MM.1S (cell line): ENCODE results near the gene FBXW4.
"Not testable (repeated sequence)": the region's sequence is repeated elsewhere in the genome, so short reads cannot be mapped to it uniquely, and the experiment has no call there.

Experiments
- DNase-seq: peaks from one replicate; pipeline ENCODE4 v3.0.0-alpha.2; 2015
- H2AFZ ChIP-seq: fragments of 300-600 bp; sonication (generic); 2 replicates; pipeline ENCODE4 v1.6.0; 2016; ENCODE audit warnings: antibody characterized with exemption, low read length
- H3F3A ChIP-seq: fragments of 300-600 bp; sonication (generic); 2 replicates; pipeline ENCODE4 v1.6.1; 2016; ENCODE audit warnings: mild to moderate bottlenecking, antibody characterized with exemption, low read length, moderate library complexity, mixed read lengths; ENCODE audit not compliant: insufficient read depth
- H3K27ac ChIP-seq: fragments of 300-600 bp; sonication (generic); 2 replicates; pipeline ENCODE4 v1.5.1; 2016; ENCODE audit warnings: mild to moderate bottlenecking, low read length
- H3K27me3 ChIP-seq: fragments of 300-600 bp; sonication (generic); replicated peaks from 2 replicates; pipeline ENCODE4 v1.6.0; 2016; ENCODE audit warnings: low read length; ENCODE audit not compliant: insufficient read depth
- H3K36me3 ChIP-seq: fragments of 300-600 bp; sonication (generic); replicated peaks from 2 replicates; pipeline ENCODE4 v1.6.1; 2016; ENCODE audit warnings: mild to moderate bottlenecking, low read length, mixed read lengths; ENCODE audit not compliant: insufficient read depth
- H3K4me1 ChIP-seq: fragments of 300-600 bp; sonication (generic); 2 replicates; pipeline ENCODE4 v1.6.1; 2016; ENCODE audit warnings: low read length, mixed read lengths
- H3K4me2 ChIP-seq: fragments of 300-600 bp; sonication (generic); 2 replicates; pipeline ENCODE4 v1.6.0; 2016; ENCODE audit warnings: low read depth, low read length
- H3K4me3 ChIP-seq: fragments of 300-600 bp; sonication (generic); 2 replicates; pipeline ENCODE4 v1.5.1; 2016; ENCODE audit warnings: low read length, mixed read lengths
- H3K79me2 ChIP-seq: fragments of 300-600 bp; sonication (generic); 2 replicates; pipeline ENCODE4 v1.6.1; 2016; ENCODE audit warnings: mixed run types, low read length, mixed read lengths
- H3K9ac ChIP-seq: fragments of 300-600 bp; sonication (generic); 2 replicates; pipeline ENCODE4 v1.6.1; 2016; ENCODE audit warnings: low read length, mixed read lengths
- H3K9me2 ChIP-seq: fragments of 300-600 bp; sonication (generic); replicated peaks from 2 replicates; pipeline ENCODE4 v1.6.1; 2016; ENCODE audit warnings: mild to moderate bottlenecking, low read length, mixed read lengths; ENCODE audit not compliant: insufficient read depth
- H3K9me3 ChIP-seq: fragments of 300-600 bp; sonication (generic); replicated peaks from 2 replicates; pipeline ENCODE4 v1.6.1; 2016; ENCODE audit warnings: mild to moderate bottlenecking, low read length, mixed read lengths; ENCODE audit not compliant: insufficient read depth
- H4K20me1 ChIP-seq: fragments of 300-600 bp; sonication (generic); 2 replicates; pipeline ENCODE4 v1.6.1; 2016; ENCODE audit warnings: mild to moderate bottlenecking, low read length, moderate library complexity, mixed read lengths; ENCODE audit not compliant: insufficient read depth
- CTCF ChIP-seq: fragments of 300-600 bp; sonication (generic); IDR thresholded peaks from 2 replicates; pipeline ENCODE4 v1.5.1; 2016; ENCODE audit warnings: antibody characterized with exemption, low read length, mixed read lengths
- EZH2 ChIP-seq: fragments of 300-600 bp; sonication (generic); optimal IDR thresholded peaks from 2 replicates; pipeline ENCODE3; 2017; ENCODE audit warnings: low read depth, mild to moderate bottlenecking, antibody characterized with exemption, low read length, mixed read lengths
- EZH2phosphoT487 ChIP-seq: fragments of 300-600 bp; sonication (generic); IDR thresholded peaks from 2 replicates; pipeline ENCODE4 v1.6.1; 2018; ENCODE audit warnings: antibody characterized with exemption, low read length

FBXW4 gene

GRCh38 chr10:101595591-101596433 lies 99.2 kb downstream of the FBXW4 start:
- no peaks in the 10 kb centered on the region for H3K79me2 ChIP-seq
- H3K36me3 ChIP-seq: no peaks in the 10 kb centered on the region
- H3F3A ChIP-seq: no peaks in the 10 kb centered on the region
- H3K4me3 ChIP-seq: no peak overlapping the region
- H4K20me1 ChIP-seq: no peaks in the 10 kb centered on the region
- 0 out of 2 replicates have a peak, but pooled peaks cover 8% of the 10 kb centered on the region for H3K4me1 ChIP-seq
- no peaks in the 10 kb centered on the region for H3K27me3 ChIP-seq
- H3K9ac ChIP-seq: no peak overlapping the region
- H3K9me3 ChIP-seq: no peaks in the 10 kb centered on the region
- H3K27ac ChIP-seq: no peak overlapping the region
- H2AFZ ChIP-seq: no peak overlapping the region
- no peak for DNase-seq
- H3K9me2 ChIP-seq: no peaks in the 10 kb centered on the region
- no peak overlapping the region for H3K4me2 ChIP-seq
- TF ChIP-seq EZH2: no peak
- no peak for TF ChIP-seq CTCF
- TF ChIP-seq EZH2phosphoT487: no peak

GRCh38 chr10:101593331-101593730 lies 101.6 kb downstream of the FBXW4 start:
- peaks cover 14% of the 10 kb centered on the region for H3K4me1 ChIP-seq
- H3K4me2 ChIP-seq, H3K27ac ChIP-seq, H3F3A ChIP-seq, H3K9me3 ChIP-seq, H2AFZ ChIP-seq, H3K79me2 ChIP-seq, H3K4me3 ChIP-seq, H3K9me2 ChIP-seq, H3K36me3 ChIP-seq, DNase-seq, H3K9ac ChIP-seq, H4K20me1 ChIP-seq, H3K27me3 ChIP-seq: not testable (repeated sequence)

- H3K27me3 ChIP-seq: no peaks in the 10 kb centered on the region
- no peaks in the 10 kb centered on the region; the same call in 1 of the 2 replicates for H3K36me3 ChIP-seq
- no peak for DNase-seq
- H3K9ac ChIP-seq: peak overlapping the region; percentile 66; the same call in 1 of the 2 replicates
- H3K4me1 ChIP-seq: peaks cover 12% of the 10 kb centered on the region
- no peaks in the 10 kb centered on the region for H3K9me3 ChIP-seq
- no peaks in the 10 kb centered on the region for H4K20me1 ChIP-seq
- H3K79me2 ChIP-seq: peaks cover 11% of the 10 kb centered on the region
- H3K4me3 ChIP-seq: peak overlapping the region; percentile 70
- H2AFZ ChIP-seq: peak overlapping the region; percentile 76
- H3K27ac ChIP-seq: no peak overlapping the region
- peaks cover 6% of the 10 kb centered on the region; the same call in 1 of the 2 replicates for H3F3A ChIP-seq
- H3K4me2 ChIP-seq: peak overlapping the region; percentile 82
- no peaks in the 10 kb centered on the region for H3K9me2 ChIP-seq
- no peak for TF ChIP-seq EZH2
These were observed 106.1 kb downstream of the FBXW4 start for GRCh38 chr10:101588879-101589278.

GRCh38 chr10:101587725-101588653 lies 107.0 kb downstream of the FBXW4 start, which contains the start of the genes DPCD and POLL:
Gene DPCD, plus strand, starts transcription at chr10:101588321. Its CDS starts 16 bp downstream, at chr10:101588337.
Gene POLL, minus strand, starts transcription at chr10:101588257. Its CDS starts 897 bp downstream, at chr10:101587360.
- H3K36me3 ChIP-seq: no peaks in the 10 kb centered on the region; the same call in 1 of the 2 replicates
- H3F3A ChIP-seq: peaks cover 6% of the 10 kb centered on the region; the same call in 1 of the 2 replicates
- peak; percentile 95 for DNase-seq
- peak within 1 kb of the TSS; percentile 76 for H2AFZ ChIP-seq
- H3K4me3 ChIP-seq: peak within 1 kb of the TSS; percentile 70
- H3K9me3 ChIP-seq: no peaks in the 10 kb centered on the region
- H3K27me3 ChIP-seq: no peaks in the 10 kb centered on the region
- peak within 1 kb of the TSS; percentile 66 for H3K9ac ChIP-seq
- H3K27ac ChIP-seq: peak within 1 kb of the TSS; percentile 78; the same call in 1 of the 2 replicates
- peaks cover 11% of the 10 kb centered on the region for H3K79me2 ChIP-seq
- H3K4me1 ChIP-seq: peaks cover 12% of the 10 kb centered on the region
- H4K20me1 ChIP-seq: no peaks in the 10 kb centered on the region
- no peaks in the 10 kb centered on the region for H3K9me2 ChIP-seq
- peak within 1 kb of the TSS; percentile 82 for H3K4me2 ChIP-seq
- TF ChIP-seq EZH2 (no peak), EZH2phosphoT487 (no peak), CTCF (no peak)
